GM19395 (cell line): ENCODE data around the gene IGF2.
"Not testable (repeated sequence)": the region's sequence is repeated elsewhere in the genome, so short reads cannot be mapped to it uniquely, and the experiment has no call there.

ENCODE experiments used
- ATAC-seq: cut with Tn5 transposase; IDR thresholded peaks from one replicate; pipeline ENCODE4 v1.9.1; 2021; ENCODE audit warnings: mild to moderate bottlenecking, moderate library complexity; ENCODE audit not compliant: unreplicated experiment

Gene IGF2

DNA sequence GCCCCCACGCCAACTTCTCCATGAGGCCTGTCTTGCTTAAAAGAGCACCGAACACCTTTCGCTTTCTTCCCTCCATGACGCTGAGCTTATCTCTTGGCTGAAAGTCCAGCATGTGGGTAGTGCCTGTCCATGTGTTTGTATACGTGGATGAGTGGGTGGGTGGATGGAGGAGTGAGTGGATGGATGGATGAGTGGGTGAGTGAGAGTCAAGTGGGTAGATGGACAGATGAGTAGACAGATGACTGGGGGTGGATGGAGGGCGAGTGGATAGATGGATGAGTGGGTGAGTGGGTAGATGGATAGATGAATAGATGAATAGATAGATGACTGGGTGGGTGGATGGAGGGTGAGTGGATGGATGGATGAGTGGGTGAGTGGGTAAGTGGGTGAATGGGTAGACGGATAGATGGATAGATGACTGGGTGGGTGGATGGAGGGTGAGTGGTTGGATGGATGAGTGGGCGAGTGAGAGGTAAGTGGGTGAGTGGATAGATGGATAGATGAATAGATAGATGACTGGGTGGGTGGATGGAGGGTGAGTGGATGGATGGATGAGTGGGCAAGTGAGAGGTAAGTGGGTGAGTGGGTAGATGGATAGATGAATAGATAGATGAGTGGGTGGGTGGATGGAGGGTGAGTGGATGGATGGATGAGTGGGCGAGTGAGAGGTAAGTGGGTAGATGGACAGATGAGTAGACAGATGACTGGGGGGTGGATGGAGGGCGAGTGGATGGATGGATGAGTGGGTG lies 14.3 kb downstream of the IGF2 start:
- ATAC-seq: not testable (repeated sequence)

- no peak for ATAC-seq
These were observed 15.6 kb downstream of the IGF2 start for GRCh38 chr11:2123628-2123960.

GRCh38 chr11:2122907-2123627 lies 16.1 kb downstream of the IGF2 start:
- ATAC-seq: no peak

GRCh38 chr11:2122222-2122906 lies 16.8 kb downstream of the IGF2 start:
- no peak for ATAC-seq

DNA sequence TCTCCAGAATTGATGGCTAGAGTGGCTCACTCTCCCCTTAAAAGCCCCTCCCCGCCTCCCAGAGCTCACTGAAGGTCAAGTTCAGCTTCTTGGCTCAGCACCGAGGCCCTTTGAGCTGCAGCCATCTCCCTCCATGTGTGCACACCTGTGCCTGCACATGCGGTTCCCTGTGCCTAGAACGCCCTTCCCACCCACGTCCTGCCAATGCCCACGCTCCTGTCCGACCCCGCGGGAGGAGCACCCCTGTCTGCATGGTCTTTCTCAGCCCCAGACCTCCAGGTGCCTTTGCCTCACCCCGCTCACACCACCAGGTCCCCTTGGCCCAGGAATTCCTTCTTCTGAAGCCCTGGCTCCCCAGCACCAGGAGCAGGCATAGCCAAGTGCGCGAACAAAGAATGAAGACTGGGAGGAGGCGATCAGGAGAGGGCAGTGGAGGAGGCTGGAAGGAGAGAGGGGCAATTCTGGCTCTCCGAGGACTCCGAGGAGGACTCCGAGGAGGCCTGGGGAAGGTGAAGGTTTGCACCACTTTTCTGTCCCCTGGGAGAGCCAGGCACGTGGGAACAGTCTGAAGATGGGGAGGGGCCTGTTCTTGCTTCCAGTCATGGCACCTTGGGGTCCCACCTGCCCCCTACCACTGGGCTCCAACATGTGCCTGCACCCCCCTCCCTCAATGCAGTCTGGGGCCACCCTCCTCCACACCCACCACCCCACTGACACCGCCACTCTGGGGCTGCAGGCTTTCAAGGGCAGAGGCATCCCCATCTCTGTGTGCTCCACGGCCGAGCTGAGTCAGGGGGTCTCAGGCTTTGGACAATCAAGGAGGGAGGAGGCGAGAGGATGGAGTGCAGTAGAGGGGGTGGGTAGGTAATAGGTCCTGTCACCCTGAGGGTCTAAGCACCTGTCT lies 17.7 kb downstream of the IGF2 start:
- no peak for ATAC-seq

DNA sequence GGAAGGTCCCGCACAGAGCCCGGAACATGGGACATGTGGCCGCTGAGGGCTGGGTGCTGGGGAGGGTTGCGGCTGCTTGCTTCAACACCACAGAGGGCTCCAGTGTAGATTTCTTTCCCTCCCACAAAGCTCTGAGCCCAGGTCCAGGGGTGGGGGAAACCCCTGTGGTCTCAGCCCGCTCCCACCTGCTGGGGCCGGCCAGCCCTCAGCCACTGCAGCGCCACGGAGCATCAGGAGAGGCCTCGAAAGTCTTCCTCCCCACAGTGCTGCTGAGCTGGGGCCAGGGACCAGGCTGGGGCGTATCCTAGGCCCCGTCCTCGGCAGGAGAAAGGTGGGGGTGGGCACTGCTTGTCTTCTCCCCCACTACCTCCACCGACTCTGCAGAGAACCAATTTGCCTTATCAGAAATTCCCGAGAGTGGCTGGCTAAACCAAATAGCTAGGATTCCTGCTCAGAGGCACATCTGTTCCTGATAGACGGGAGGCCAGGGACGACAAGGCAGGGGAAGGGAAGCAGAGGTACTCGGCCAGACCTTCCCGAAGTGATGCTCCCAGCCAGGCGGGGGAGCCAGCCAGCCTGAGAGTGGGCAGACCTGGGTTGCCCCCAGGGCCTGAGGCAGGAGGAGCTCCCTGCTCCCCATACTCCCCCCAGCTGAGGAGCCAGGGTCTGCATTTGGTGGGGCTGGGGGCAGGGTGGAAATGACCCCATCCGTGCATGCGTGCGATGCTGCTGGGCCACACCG lies 18.7 kb downstream of the IGF2 start:
- ATAC-seq: no peak

DNA sequence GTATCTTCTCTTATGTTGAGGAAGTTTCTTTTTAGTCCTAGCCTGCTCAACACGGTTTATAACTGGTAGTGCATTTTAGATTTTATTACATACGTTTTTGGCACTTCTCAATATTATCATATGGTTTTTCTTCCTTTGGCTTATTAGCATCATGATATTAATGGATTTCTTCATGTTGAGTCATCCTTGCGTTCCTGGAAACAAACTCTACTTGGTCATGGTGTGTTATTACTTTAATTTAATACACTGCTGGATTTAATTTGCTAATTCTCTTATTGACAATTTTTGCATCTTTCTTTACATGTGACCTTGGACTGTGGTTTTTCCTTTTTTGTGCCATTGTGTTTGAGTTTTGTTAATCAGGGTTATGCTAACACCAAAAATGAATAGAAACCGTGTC lies 20.5 kb downstream of the IGF2 start:
- no peak for ATAC-seq

DNA sequence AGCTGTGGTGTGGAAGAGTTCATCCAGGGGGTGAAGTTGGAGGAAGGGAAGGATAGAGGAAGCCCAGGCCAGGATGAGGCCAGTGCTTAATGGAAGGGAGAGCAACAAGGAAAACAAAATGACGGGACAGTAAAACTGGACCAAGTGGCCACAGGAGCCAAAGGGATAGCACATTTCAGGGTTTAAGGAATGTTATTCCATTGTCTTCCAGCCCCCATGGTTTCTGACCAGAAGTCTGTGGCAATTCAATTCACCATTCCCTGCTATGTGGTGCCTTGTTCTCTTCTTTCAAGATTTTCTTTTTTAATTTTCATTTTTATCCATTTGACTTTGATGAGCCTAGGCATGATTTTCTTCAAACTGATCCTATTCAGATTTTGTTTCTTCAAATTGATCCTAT lies 22.5 kb downstream of the IGF2 start:
- ATAC-seq: no peak

- ATAC-seq: no peak
These were observed 23.9 kb downstream of the IGF2 start for GRCh38 chr11:2115308-2115707.

- ATAC-seq: no peak
These were observed 24.6 kb downstream of the IGF2 start for GRCh38 chr11:2114430-2115241.

DNA sequence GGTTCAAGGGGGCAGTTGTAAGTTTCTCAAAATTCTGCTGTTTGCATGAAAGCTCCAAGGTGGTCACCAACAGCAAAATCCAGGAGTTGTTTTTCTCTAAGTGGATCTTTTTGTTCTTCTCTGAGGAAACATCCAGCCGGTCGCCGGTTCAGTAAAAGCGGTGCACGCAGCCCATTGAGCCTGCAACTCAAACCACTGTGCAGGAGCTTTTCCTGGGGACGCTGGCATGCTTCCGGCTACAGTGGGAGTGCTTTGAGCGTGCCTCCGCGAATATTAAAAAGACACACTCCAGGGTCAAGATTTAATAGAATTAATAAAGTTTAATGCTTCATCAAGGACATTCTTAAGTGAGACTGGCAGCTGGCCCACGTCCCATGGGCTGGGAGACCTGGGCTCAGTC lies 25.4 kb downstream of the IGF2 start:
- no peak for ATAC-seq

GRCh38 chr11:2110521-2110920 lies 28.7 kb downstream of the IGF2 start:
- ATAC-seq: no peak

DNA sequence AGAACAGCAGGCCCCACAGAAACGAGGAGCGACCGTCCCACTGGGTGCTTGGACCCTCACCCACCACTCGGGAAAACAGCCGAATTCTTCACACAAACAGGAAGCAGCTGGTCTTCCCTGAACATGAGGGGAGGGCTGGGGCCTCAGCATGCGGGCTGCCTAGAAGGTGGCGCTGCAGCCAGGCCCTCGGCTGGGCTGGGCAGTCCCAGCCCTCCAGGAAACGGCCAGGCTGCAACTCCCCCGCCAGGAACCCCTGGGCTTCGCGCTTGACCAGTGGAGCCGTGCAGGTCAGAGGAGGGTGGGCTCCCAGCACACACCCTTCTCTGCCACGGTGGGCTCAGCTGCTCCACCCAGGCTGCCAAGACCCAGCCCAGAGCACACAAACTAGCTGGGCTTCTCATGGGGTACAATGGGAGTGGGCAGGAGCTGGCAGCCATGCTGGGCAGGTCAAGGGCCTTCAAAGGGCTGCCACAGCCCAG lies 29.6 kb downstream of the IGF2 start:
- ATAC-seq: no peak

DNA sequence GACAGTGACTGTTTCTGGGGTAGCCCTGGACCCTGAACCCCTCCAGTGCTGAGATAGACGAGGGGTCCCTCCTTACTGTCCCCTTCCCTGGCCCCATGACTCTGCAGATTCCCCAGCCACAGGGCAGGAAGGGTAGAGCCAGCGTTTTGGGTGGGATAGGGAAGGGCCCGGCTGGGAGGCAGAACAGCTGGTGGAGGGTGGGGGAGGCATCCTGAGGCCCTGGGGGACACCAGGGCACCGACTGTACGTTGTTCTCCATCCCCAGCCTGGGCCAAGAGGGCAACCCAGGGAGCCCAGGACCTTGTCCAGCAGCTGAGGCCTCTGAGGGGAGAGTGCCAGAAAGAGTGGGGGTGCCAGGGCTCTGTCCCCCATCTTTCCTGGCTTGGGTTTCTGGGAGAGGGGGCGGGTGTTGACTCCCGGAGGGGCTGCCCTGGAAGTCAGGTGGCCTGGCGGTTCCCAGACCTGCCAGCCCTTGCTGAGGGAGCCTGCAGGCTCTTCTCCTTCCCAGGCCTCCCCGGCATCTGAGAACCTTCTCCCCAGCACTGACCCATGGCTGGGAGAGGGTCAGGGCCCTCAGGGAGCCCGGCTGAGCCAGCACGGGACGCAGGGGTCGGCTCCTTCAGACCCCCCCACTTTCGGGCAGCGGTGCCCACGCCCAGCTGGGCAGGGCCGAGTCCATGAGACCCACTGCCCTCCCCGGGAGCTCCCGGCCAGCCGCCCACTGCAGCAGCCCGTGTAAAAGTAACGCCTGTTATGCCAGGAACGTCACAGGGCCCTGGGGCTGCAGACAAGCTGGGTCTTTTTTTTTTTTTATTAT lies 30.3 kb downstream of the IGF2 start:
- ATAC-seq: no peak

DNA sequence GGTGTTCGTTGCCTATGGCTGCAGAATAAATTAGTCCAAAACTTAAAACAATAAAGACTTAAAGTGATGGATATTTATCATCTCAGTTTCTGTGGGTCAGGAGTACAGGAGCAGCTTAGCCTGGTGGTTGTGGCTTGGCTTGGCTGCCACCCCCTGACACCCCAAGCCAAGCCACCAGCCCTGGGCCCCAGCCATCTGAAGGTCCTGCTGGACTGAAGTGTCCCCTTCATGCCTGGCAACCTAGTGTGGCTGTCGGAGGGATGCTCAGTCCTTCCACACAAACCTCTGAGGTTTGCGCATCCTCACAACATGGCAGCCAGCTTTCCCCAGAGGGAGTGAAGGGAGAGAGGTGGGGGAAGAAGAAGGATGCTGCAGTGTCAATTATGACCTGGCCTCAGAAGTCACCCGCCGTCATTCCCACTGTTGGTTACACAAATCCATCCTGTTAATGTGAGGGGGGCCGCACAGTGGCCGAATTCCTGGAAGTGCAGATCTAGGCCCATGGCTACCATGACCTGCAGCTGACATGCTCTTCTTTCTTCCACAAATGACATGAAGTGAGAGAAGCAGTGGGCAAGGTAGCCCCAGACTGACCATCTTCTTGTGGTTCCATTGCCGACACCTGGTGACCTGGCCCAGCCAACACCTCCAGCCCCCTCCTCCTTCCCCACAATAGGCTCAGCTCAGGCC lies 31.1 kb downstream of the IGF2 start:
- no peak for ATAC-seq

- no peak for ATAC-seq
These were observed 31.7 kb downstream of the IGF2 start for GRCh38 chr11:2107521-2107920.

GRCh38 chr11:2106583-2107209 lies 32.5 kb downstream of the IGF2 start:
- ATAC-seq: no peak

- ATAC-seq: no peak
These were observed 33.7 kb downstream of the IGF2 start for GRCh38 chr11:2105511-2105910.
